Right atrium auricular region (tissue), 2 donors: Measurements from ENCODE around the gene ANKRD9. TPM values are rescaled to one million over a fixed set of nuclear protein-coding genes. Genes with fewer than 3 reads are reported as not detected.

Experiments used
- DNase-seq: peaks from one replicate; pipeline ENCODE4 v3.0.0-alpha.2; 2019; ENCODE audit warnings: low spot score
- H3K27ac ChIP-seq, 2 donors: fragments of 200-600 bp; sonication (generic); 1 replicate in 1 of 2; 2 replicates in 1 of 2; pipeline ENCODE4 v1.5.1; 2016 to 2019
- H3K27me3 ChIP-seq, 2 donors: fragments of 200-600 bp; sonication (generic); one replicate each; pipeline versions ENCODE4 v1.5.1 to v1.6.0; 2017 to 2019
- H3K36me3 ChIP-seq: fragments of 200-600 bp; sonication (generic); one replicate; pipeline ENCODE4 v1.5.1; 2016
- H3K4me1 ChIP-seq, 2 donors: fragments of 200-600 bp; sonication (generic); one replicate each; pipeline versions ENCODE4 v1.5.1 to v1.6.0; 2017 to 2019
- H3K4me3 ChIP-seq, 2 donors: fragments of 200-600 bp; sonication (generic); 1 replicate in 1 of 2; 2 replicates in 1 of 2; pipeline ENCODE4 v1.5.1; 2017 to 2019; ENCODE audit warnings: mild to moderate bottlenecking in 1 of 2, moderate library complexity in 1 of 2
- H3K9me3 ChIP-seq, 2 donors: fragments of 200-600 bp; sonication (generic); one replicate each; pipeline ENCODE4 v1.5.1; 2019
- total RNA-seq, 2 donors: library from RNA; depleted of rRNA; stranded (reverse); fragments of >200 nt; gene quantifications; one replicate each; pipeline ENCODE4 v1.1.0, GENCODE V29; 2016
- TF ChIP-seq, protein P1 (sequence below), 2 donors: fragments of 200-600 bp; sonication (generic); IDR thresholded peaks; one replicate each; pipeline ENCODE4 v1.5.1; 2019; ENCODE audit warnings: antibody characterized with exemption in 2 of 2

Gene ANKRD9
- total RNA-seq, 2 donors from 2014 or later: 144 to 158 TPM

- Histone ChIP-seq H3K4me1 (peaks cover 0 to 10% of the 10 kb centered on the region in 2 donors), H3K9me3 (no peaks in the 10 kb centered on the region), H3K27ac (no peak overlapping the region), H3K36me3 (no peaks in the 10 kb centered on the region), H3K4me3 (no peak overlapping the region), H3K27me3 (no peaks in the 10 kb centered on the region)
- DNase-seq: no peak
- TF ChIP-seq, protein P1, sequence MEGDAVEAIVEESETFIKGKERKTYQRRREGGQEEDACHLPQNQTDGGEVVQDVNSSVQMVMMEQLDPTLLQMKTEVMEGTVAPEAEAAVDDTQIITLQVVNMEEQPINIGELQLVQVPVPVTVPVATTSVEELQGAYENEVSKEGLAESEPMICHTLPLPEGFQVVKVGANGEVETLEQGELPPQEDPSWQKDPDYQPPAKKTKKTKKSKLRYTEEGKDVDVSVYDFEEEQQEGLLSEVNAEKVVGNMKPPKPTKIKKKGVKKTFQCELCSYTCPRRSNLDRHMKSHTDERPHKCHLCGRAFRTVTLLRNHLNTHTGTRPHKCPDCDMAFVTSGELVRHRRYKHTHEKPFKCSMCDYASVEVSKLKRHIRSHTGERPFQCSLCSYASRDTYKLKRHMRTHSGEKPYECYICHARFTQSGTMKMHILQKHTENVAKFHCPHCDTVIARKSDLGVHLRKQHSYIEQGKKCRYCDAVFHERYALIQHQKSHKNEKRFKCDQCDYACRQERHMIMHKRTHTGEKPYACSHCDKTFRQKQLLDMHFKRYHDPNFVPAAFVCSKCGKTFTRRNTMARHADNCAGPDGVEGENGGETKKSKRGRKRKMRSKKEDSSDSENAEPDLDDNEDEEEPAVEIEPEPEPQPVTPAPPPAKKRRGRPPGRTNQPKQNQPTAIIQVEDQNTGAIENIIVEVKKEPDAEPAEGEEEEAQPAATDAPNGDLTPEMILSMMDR (IDR thresholded peaks at IDR 0.05): no peak
Observed at GRCh38 chr14:102538602-102539543, 29.3 kb upstream of the ANKRD9 start.

DNA sequence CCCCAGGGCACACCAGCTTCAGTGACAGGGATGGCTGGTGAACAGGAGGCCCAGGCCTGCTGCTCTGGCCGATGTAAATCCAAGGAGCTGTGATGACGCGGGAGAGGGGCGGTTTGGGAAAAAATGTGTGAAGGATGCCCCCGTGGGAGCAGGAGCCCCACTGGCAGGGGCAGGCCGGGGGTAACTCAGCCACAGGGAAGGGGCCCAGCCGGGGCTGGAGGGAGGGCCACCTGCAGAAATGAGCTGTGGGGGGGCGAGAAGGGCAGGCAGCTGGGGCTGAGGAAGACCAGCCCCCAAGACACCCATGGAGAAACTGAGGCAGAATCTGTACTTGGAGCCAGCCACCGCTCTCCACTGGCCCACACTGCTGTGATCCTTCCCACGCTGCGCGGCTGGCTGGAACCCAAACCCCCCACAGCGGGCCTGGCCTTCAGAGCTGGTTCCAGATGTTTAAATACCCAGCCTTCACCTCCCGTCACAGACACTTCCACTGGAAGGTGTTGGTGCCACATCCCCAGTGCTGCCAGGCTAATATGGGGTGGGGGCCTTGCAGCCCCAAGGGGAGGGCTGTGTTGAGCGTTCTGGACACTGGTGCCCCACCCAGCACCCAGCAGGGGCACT lies 28.5 kb upstream of the ANKRD9 start:
- Histone ChIP-seq H3K4me1 (peaks cover 0 to 10% of the 10 kb centered on the region in 2 donors), H3K9me3 (no peaks in the 10 kb centered on the region), H3K4me3 (no peak overlapping the region), H3K27ac (no peak overlapping the region), H3K27me3 (no peaks in the 10 kb centered on the region), H3K36me3 (no peaks in the 10 kb centered on the region)
- TF ChIP-seq, protein P1 (IDR thresholded peaks at IDR 0.05): no peak
- no peak for DNase-seq

DNA sequence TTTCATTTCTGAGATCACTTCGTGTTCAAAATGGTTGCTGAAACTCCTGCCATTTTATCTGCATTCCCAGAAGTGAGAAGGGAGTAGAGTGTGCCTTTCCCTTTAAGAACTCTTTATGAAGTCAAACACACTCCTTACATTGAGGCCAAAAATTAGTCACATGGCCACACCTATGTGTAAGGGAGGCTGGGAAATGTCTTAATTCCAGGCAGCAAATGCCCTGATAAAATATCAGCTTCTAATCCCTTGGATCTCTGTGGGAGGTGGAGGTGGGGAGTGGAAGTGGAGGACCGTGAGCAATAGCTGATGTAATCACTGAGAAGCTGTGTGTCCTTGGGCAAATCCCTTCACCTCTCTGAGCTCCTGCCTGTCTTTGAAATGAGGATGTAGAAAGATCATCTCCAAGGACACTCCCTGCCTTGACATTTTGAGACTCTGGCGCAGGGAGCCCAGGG lies 22.7 kb upstream of the ANKRD9 start:
- Histone ChIP-seq H3K36me3 (no peaks in the 10 kb centered on the region), H3K27ac (no peak overlapping the region), H3K27me3 (no peaks in the 10 kb centered on the region), H3K4me1 (no peaks in the 10 kb centered on the region), H3K4me3 (no peak overlapping the region), H3K9me3 (no peaks in the 10 kb centered on the region)
- DNase-seq: no peak
- TF ChIP-seq, protein P1 (IDR thresholded peaks at IDR 0.05): no peak

DNA sequence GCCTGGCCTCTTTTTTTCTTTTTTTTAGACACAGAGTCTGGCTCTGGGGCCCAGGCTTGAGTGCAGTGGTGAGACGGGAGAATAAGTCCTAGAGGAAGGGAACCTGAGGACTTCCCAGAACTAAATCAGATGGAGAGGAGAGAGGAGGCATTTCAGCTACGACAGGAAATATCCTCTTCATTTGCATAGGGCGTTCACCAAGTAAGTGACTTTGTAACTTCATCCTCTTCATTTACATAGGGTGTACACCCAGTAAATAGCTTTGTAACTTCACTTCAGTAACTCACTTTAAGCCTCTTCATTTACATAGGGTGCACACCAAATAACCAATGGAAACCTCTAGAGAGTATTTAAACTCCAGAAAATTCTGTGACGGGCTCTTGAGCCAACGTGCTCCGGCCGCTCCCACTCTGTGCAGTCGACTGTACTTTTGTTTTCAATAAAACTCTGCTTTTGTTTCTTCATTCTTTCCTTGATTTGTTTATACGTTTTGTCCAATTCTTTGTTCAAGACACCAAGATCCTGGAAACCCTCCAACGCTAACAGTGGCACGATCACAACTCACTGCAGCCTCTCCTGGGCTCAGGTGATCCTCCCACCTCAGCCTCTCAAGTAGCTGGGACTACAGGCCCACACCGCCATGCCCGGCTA lies 21.4 kb upstream of the ANKRD9 start:
- H3K27me3 ChIP-seq: no peaks in the 10 kb centered on the region
- H3K4me1 ChIP-seq: no peaks in the 10 kb centered on the region
- TF ChIP-seq, protein P1 (IDR thresholded peaks at IDR 0.05): no peak
- H3K9me3 ChIP-seq: no peaks in the 10 kb centered on the region
- H3K27ac ChIP-seq: no peak overlapping the region
- no peaks in the 10 kb centered on the region for H3K36me3 ChIP-seq
- no peak overlapping the region for H3K4me3 ChIP-seq
- no peak for DNase-seq

- TF ChIP-seq, protein P1 (IDR thresholded peaks at IDR 0.05): no peak
- no peak overlapping the region for H3K27ac ChIP-seq
- DNase-seq: no peak
- H3K27me3 ChIP-seq: no peaks in the 10 kb centered on the region
- H3K4me1 ChIP-seq: peaks cover 0 to 16% of the 10 kb centered on the region in 2 donors
- H3K36me3 ChIP-seq: no peaks in the 10 kb centered on the region
- no peak overlapping the region for H3K4me3 ChIP-seq
- H3K9me3 ChIP-seq: no peaks in the 10 kb centered on the region
Observed at GRCh38 chr14:102528431-102529170, 19.0 kb upstream of the ANKRD9 start.
